ENCODE results near the gene PLCL1.

PLCL1 gene

GRCh38 chr2:198063242-198063641 lies 258.8 kb downstream of the PLCL1 start:
- no peak overlapping the region for H3K4me3 ChIP-seq (ENCODE audit: low read depth, low read length)
- no peak for DNase-seq (ENCODE audit: low read depth)
- TF ChIP-seq, protein P1, sequence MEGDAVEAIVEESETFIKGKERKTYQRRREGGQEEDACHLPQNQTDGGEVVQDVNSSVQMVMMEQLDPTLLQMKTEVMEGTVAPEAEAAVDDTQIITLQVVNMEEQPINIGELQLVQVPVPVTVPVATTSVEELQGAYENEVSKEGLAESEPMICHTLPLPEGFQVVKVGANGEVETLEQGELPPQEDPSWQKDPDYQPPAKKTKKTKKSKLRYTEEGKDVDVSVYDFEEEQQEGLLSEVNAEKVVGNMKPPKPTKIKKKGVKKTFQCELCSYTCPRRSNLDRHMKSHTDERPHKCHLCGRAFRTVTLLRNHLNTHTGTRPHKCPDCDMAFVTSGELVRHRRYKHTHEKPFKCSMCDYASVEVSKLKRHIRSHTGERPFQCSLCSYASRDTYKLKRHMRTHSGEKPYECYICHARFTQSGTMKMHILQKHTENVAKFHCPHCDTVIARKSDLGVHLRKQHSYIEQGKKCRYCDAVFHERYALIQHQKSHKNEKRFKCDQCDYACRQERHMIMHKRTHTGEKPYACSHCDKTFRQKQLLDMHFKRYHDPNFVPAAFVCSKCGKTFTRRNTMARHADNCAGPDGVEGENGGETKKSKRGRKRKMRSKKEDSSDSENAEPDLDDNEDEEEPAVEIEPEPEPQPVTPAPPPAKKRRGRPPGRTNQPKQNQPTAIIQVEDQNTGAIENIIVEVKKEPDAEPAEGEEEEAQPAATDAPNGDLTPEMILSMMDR (IDR thresholded peaks at IDR 0.05; ENCODE audit: control insufficient read depth, extremely low read depth, insufficient read depth), result no peak

GRCh38 chr2:198065322-198065721 lies 260.9 kb downstream of the PLCL1 start:
- H3K4me3 ChIP-seq (ENCODE audit: low read depth, low read length), result no peak overlapping the region
- no peak for DNase-seq (ENCODE audit: low read depth)
- TF ChIP-seq, protein P1 (IDR thresholded peaks at IDR 0.05; ENCODE audit: control insufficient read depth, extremely low read depth, insufficient read depth), result no peak

GRCh38 chr2:198066597-198066996 lies 262.2 kb downstream of the PLCL1 start:
- no peak overlapping the region for H3K4me3 ChIP-seq (ENCODE audit: low read depth, low read length)
- TF ChIP-seq, protein P1 (IDR thresholded peaks at IDR 0.05; ENCODE audit: control insufficient read depth, extremely low read depth, insufficient read depth), result no peak
- no peak for DNase-seq (ENCODE audit: low read depth)

GRCh38 chr2:198072655-198073054 lies 268.3 kb downstream of the PLCL1 start:
- no peak overlapping the region for H3K4me3 ChIP-seq (ENCODE audit: low read depth, low read length)
- TF ChIP-seq, protein P1 (IDR thresholded peaks at IDR 0.05; ENCODE audit: control insufficient read depth, extremely low read depth, insufficient read depth), result no peak
- DNase-seq (ENCODE audit: low read depth), result no peak

DNA sequence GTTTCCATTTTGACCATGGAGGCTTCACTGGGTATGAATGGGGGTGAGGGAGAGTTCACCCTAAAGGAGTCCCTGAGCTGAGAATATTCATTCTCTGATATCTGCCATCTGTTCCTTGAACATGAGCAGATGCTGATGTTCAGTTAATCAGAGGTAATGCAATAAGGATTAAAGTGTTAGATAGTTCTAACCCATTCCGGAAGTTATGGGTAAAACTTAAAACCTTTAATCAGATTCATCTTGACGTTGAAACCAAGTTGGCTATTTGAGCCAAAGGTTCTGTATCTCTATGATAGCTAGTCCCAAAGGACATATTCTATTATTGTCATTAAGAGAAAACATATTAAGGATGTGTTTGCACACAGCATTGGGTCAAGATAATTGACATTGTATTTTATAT lies 268.9 kb downstream of the PLCL1 start:
- H3K4me3 ChIP-seq (ENCODE audit: low read depth, low read length), result no peak overlapping the region
- no peak for DNase-seq (ENCODE audit: low read depth)
- TF ChIP-seq, protein P1 (IDR thresholded peaks at IDR 0.05; ENCODE audit: control insufficient read depth, extremely low read depth, insufficient read depth), result no peak

DNA sequence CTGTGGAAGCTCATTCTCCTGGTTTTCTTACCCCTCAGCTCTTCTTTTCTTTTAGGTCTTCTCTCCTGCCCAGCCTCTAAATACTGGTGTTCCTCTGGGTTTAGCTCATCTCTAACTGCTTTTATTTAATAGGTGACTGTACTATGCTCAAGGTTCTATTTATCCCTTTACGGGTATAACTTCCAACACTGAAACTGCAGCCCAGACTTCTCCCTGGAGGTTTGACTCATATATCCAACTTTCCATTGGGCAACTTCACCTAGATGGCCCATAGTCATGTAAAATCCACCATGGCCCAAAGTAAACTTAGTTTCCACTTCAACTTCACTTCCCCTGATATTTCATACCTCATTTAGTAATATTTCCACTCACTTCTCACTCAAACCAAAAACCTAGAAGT lies 273.1 kb downstream of the PLCL1 start:
- no peak for DNase-seq (ENCODE audit: low read depth)
- TF ChIP-seq, protein P1 (IDR thresholded peaks at IDR 0.05; ENCODE audit: control insufficient read depth, extremely low read depth, insufficient read depth), result no peak
- no peak overlapping the region for H3K4me3 ChIP-seq (ENCODE audit: low read depth, low read length)
